ENCODE data around the gene PIK3R6. TPM values are rescaled to one million over a fixed set of nuclear protein-coding genes. Genes with fewer than 3 reads are reported as not detected.
A peak's percentile ranks its signal among the peaks of the same experiment; 100 is the strongest.

PIK3R6 gene
- total and polyA plus RNA-seq, 4 experiments from 2014 or later: 0.13 to 0.47 (median 0.21) TPM

DNA sequence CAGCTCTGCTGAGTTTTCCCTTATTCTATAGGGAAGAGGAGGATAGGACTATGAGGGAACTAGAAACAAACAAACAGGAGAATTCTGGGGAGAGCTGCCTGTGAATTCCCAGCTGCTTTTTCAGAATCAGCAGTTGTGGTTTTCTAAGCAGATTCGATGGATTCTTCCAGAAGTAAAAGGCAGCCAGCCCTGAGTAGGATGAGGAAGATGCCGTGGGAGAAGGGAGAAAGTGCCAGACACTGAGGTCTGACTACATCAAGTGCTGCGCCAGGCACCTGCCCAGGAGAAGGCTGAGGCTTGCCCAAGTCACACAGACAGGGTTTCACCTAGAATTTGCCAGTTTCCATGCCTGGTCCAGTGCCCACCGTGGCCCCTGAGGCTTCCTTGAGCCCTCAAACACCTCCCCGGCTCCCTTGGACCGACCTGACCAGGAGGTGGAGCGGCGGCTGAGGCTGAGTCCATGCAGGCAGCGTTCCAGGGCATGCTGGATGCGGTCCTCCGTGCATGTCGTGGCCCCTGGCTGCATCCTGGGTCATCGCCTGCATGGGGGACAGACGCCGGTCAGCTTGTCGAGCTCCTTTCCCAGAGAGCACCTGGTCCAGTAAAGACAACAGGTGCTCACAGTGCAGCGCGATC lies 43.6 kb upstream of the PIK3R6 start:
- Mint-ChIP-seq H3K27me3 (no peaks in the 10 kb centered on the region), H3K4me1 (peaks cover 12 to 26% (median 16%) of the 10 kb centered on the region in 4 donors), H3K27ac (peak overlapping the region in 4 of 7 donors; percentile 48 to 60 (median 54)), H3K4me3 (no peak overlapping the region), H3K36me3 (peaks cover 45 to 62% of the 10 kb centered on the region in 2 donors), H3K9me3 (no peaks in the 10 kb centered on the region)
- Histone ChIP-seq H3K36me3 (ENCODE audit: insufficient read depth, low read length) (peaks cover 48% of the 10 kb centered on the region), H3K27me3 (ENCODE audit: insufficient read depth, low read length) (no peaks in the 10 kb centered on the region), H3K4me1 (ENCODE audit: insufficient read depth, low read length) (no peaks in the 10 kb centered on the region), H3K4me3 (ENCODE audit: low read length in 2 of 2) (no peak overlapping the region), H3K9me3 (ENCODE audit: control insufficient read depth in 1 of 2, low read length in 2 of 2) (no peaks in the 10 kb centered on the region), H3K27ac (ENCODE audit: low read depth, low read length) (no peak overlapping the region)
- ChIA-PET POLR2A (ENCODE audit: partially characterized antibody) (interaction anchor here (1.2 to 1.5 kb wide), 2 partner anchors 11 to 43 kb away, joined by 3 to 5 read pairs; no protein-coding TSS in a partner anchor), CTCF (ENCODE audit: partially characterized antibody) (interaction anchor here (1.8 to 1.9 kb wide), 2 partner anchors 12 to 87 kb away, joined by 8 to 9 read pairs; no protein-coding TSS in a partner anchor)
- intact Hi-C loops (cut with micrococcal nuclease): no loop called here
- DNase-seq: no peak

DNA sequence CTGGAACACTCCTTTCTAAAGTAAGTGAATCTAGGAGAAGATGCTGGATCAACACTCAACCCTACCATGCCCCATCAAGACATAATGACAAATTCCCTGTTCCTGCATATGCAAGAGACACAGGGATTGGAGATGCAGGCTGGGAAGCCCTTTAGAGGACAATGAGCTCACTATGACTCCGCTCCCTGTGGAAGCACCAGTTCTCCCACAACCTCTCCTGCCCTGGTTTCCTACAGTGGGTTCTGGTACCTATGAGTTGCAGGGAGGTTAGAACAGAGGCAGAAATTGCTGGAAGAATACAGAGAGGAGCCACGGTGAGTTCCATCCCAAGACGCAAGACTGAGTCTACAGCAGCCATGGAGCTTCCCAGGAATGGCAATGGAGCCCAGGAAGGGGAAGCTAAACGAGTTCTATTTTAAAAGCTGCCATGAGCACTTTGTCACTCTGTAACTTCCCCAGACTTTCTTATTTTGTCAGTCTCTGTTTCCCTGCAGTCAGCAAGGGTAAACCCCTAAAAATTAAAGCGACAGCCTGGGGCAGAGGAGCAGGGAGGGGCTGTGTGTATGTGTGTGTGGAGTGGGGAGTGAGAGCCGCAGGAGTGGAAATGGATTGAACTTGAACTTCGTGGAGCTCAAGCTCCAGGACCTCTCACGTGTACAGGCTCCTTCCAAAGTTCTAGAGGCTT lies 42.3 kb upstream of the PIK3R6 start:
- intact Hi-C loops (cut with micrococcal nuclease): no loop called here
- Histone ChIP-seq H3K9me3 (ENCODE audit: control insufficient read depth in 1 of 2, low read length in 2 of 2) (no peaks in the 10 kb centered on the region), H3K4me3 (ENCODE audit: low read length in 2 of 2) (no peak overlapping the region), H3K27me3 (ENCODE audit: insufficient read depth, low read length) (no peaks in the 10 kb centered on the region), H3K36me3 (ENCODE audit: insufficient read depth, low read length) (peaks cover 58% of the 10 kb centered on the region), H3K27ac (ENCODE audit: low read depth, low read length) (no peak overlapping the region), H3K4me1 (ENCODE audit: insufficient read depth, low read length) (no peaks in the 10 kb centered on the region)
- Mint-ChIP-seq H3K27me3 (no peaks in the 10 kb centered on the region), H3K4me1 (peaks cover 11 to 29% (median 18%) of the 10 kb centered on the region in 4 donors), H3K36me3 (peaks cover 53 to 69% of the 10 kb centered on the region in 2 donors), H3K27ac (peak overlapping the region in 3 of 7 donors; percentile 19 to 68 (median 48)), H3K9me3 (no peaks in the 10 kb centered on the region), H3K4me3 (no peak overlapping the region)
- no peak for DNase-seq
- CTCF ChIA-PET (ENCODE audit: partially characterized antibody): interaction anchor here (1.8 to 1.9 kb wide), 2 partner anchors 10 to 89 kb away, joined by 8 to 9 read pairs; no protein-coding TSS in a partner anchor
- POLR2A ChIA-PET (ENCODE audit: partially characterized antibody): interaction anchor here (0.6 to 1.3 kb wide), 2 partner anchors 44 to 62 kb away, joined by 3 read pairs; no protein-coding TSS in a partner anchor

DNA sequence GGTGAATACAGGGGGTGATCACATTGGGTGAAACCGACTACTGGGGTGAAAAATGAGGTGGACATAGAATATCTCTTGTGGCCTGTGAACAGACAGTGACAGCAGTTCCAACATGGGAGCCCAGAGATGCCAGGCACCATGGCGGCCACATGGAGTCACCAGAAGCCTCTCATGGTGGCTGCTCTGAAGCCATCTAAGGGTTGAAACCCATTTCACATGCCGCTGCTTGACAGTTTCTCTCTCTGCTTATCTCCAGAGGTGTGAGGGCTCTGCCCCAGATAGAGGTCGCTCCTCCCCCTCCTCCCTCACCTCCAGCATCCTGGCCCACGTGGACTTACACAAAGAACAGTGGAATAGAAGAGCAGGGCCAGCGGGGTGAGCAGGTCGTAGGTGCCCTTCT lies 37.9 kb upstream of the PIK3R6 start:
- peaks cover 54 to 72% of the 10 kb centered on the region in 2 donors for H3K36me3 Mint-ChIP-seq
- H3K27me3 ChIP-seq (ENCODE audit: insufficient read depth, low read length): no peaks in the 10 kb centered on the region
- peaks cover 18 to 35% (median 25%) of the 10 kb centered on the region in 4 donors for H3K4me1 Mint-ChIP-seq
- peak overlapping the region; percentile 54 to 93 (median 84) for H3K27ac Mint-ChIP-seq
- H3K4me3 Mint-ChIP-seq: no peak overlapping the region
- CTCF ChIA-PET (ENCODE audit: partially characterized antibody): interaction anchor here (1.2 kb wide), 1 partner anchor 71 kb away, joined by 3 read pairs; no protein-coding TSS in a partner anchor
- H3K9me3 ChIP-seq (ENCODE audit: control insufficient read depth in 1 of 2, low read length in 2 of 2): no peaks in the 10 kb centered on the region
- DNase-seq: no peak
- H3K9me3 Mint-ChIP-seq: no peaks in the 10 kb centered on the region
- H3K4me3 ChIP-seq (ENCODE audit: low read length in 2 of 2): no peak overlapping the region
- no peaks in the 10 kb centered on the region for H3K27me3 Mint-ChIP-seq
- no peak overlapping the region for H3K27ac ChIP-seq (ENCODE audit: low read depth, low read length)
- H3K4me1 ChIP-seq (ENCODE audit: insufficient read depth, low read length): peaks cover 16% of the 10 kb centered on the region
- POLR2A ChIA-PET (ENCODE audit: partially characterized antibody): no interaction called here
- peaks cover 52% of the 10 kb centered on the region for H3K36me3 ChIP-seq (ENCODE audit: insufficient read depth, low read length)
- intact Hi-C loops (cut with micrococcal nuclease): no loop called here

DNA sequence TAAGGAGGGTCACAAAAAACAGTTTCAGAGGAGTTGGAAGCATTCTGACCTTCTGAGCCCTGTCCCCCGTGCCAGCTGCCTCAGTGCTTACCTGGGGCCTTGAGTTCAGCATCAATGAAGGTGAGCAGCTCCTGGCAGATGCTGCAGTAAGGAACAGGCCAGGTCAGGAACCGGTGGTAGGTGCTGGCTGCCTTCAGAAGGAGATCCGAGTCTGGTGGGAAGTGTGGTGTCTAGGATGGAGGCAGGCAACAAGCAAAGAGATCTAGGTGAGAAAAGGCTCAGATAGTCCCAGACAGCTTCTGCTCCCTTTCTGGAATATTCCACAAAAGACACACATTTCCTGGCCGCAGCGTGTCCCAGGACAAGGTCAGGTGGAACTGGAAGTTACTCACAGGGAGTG lies 37.2 kb upstream of the PIK3R6 start:
- Mint-ChIP-seq H3K9me3 (no peaks in the 10 kb centered on the region), H3K36me3 (peaks cover 51 to 72% of the 10 kb centered on the region in 2 donors), H3K27me3 (no peaks in the 10 kb centered on the region), H3K4me1 (peaks cover 23 to 41% (median 31%) of the 10 kb centered on the region in 4 donors), H3K27ac (peak overlapping the region; percentile 57 to 89 (median 77)), H3K4me3 (no peak overlapping the region)
- ChIA-PET CTCF (ENCODE audit: partially characterized antibody) (interaction anchor here (1.2 kb wide), 1 partner anchor 70 kb away, joined by 3 read pairs; no protein-coding TSS in a partner anchor), POLR2A (ENCODE audit: partially characterized antibody) (no interaction called here)
- no peak overlapping the region for H3K27ac ChIP-seq (ENCODE audit: low read depth, low read length)
- H3K4me3 ChIP-seq (ENCODE audit: low read length in 2 of 2): no peak overlapping the region
- H3K27me3 ChIP-seq (ENCODE audit: insufficient read depth, low read length): no peaks in the 10 kb centered on the region
- DNase-seq: no peak
- H3K9me3 ChIP-seq (ENCODE audit: control insufficient read depth in 1 of 2, low read length in 2 of 2): no peaks in the 10 kb centered on the region
- intact Hi-C loops (cut with micrococcal nuclease): no loop called here
- peaks cover 23% of the 10 kb centered on the region for H3K4me1 ChIP-seq (ENCODE audit: insufficient read depth, low read length)
- peaks cover 45% of the 10 kb centered on the region for H3K36me3 ChIP-seq (ENCODE audit: insufficient read depth, low read length)

DNA sequence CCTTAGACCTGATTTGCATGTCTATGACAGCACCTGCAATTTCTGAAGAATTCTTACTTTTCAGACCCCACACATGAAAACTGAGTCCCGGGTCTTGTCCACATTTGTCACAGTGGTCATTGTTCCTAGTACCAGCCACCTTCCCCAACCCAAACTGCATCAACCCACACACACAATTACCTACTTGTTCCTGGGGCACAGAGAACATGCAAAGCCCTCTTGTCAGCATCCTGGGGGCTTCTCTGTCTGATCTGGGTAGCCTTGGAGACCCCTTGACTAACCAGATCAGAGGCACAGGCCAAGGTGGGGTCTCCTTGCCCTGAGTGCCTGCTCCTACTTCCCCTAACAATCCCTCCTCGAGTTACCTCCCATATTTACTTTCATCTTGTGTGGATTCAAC lies 36.7 kb upstream of the PIK3R6 start:
- peaks cover 0 to under 1% (median 0%) of the 10 kb centered on the region in 8 donors for H3K9me3 Mint-ChIP-seq
- H3K4me3 Mint-ChIP-seq: no peak overlapping the region
- no peak overlapping the region for H3K27ac ChIP-seq (ENCODE audit: low read depth, low read length)
- intact Hi-C loops (cut with micrococcal nuclease): no loop called here
- no peak overlapping the region for H3K4me3 ChIP-seq (ENCODE audit: low read length in 2 of 2)
- H3K36me3 ChIP-seq (ENCODE audit: insufficient read depth, low read length): peaks cover 41% of the 10 kb centered on the region
- H3K9me3 ChIP-seq (ENCODE audit: control insufficient read depth in 1 of 2, low read length in 2 of 2): no peaks in the 10 kb centered on the region
- H3K27ac Mint-ChIP-seq: peak overlapping the region; percentile 57 to 89 (median 77)
- CTCF ChIA-PET (ENCODE audit: partially characterized antibody): interaction anchor here (1.2 kb wide), 1 partner anchor 70 kb away, joined by 3 read pairs; no protein-coding TSS in a partner anchor
- H3K27me3 ChIP-seq (ENCODE audit: insufficient read depth, low read length): no peaks in the 10 kb centered on the region
- POLR2A ChIA-PET (ENCODE audit: partially characterized antibody): no interaction called here
- DNase-seq: no peak
- H3K27me3 Mint-ChIP-seq: no peaks in the 10 kb centered on the region
- peaks cover 26 to 46% (median 34%) of the 10 kb centered on the region in 4 donors for H3K4me1 Mint-ChIP-seq
- peaks cover 49 to 70% of the 10 kb centered on the region in 2 donors for H3K36me3 Mint-ChIP-seq
- peaks cover 28% of the 10 kb centered on the region for H3K4me1 ChIP-seq (ENCODE audit: insufficient read depth, low read length)

DNA sequence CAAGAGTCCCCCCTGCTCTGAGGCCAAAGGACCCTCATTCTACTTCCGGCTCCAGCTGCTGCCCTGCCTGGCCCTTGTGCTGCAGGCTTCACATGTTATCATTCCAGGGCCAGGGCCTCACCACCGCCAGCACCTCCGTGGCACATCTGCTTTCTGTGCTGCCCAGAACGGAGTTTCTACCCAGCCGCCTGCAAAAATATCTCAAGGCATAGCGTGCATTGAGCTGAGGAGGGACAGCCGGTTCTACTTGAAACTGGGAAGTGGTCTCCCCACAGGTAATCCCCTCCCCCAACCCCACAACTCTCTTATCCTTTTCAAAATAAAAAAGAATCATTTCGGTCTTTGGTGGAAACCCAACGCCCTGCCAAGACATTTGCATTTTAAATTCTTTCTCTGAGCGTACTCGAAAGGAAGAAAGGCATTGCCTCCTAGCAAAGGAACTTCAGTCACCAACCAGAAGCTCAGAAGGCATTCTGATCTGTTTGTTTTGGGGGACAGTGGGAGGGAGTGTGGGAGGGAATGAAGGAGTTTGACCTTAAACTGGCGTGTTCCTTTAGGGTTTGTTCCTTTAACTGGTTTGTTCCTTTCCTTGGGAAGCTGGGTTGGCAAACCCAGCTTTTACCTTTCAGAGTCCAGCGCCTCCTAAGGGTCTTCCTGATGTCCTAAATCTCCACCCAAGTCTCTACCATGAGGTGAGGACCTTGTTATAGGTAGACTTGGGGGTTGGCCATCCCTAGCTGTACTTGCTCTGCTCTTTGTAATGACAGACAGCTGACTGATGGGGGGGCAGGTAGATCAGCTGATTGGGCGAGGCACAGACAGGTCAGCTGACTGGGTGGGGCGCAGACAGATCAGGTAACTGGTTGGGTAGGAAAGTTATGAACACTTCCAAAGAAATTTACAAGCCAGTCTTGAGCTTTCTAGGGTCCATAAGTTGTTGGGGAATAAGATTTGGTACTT lies 33.4 kb upstream of the PIK3R6 start:
- no peak for DNase-seq
- no peaks in the 10 kb centered on the region for H3K27me3 Mint-ChIP-seq
- H3K4me1 ChIP-seq (ENCODE audit: insufficient read depth, low read length): peaks cover 59% of the 10 kb centered on the region
- H3K9me3 ChIP-seq (ENCODE audit: control insufficient read depth in 1 of 2, low read length in 2 of 2): no peaks in the 10 kb centered on the region
- peak overlapping the region; percentile 82 for H3K27ac ChIP-seq (ENCODE audit: low read depth, low read length)
- H3K4me3 ChIP-seq (ENCODE audit: low read length in 2 of 2): no peak overlapping the region
- no peaks in the 10 kb centered on the region for H3K27me3 ChIP-seq (ENCODE audit: insufficient read depth, low read length)
- H3K36me3 Mint-ChIP-seq: peaks cover 62 to 77% of the 10 kb centered on the region in 2 donors
- H3K27ac Mint-ChIP-seq: peak overlapping the region; percentile 96 to 100 (median 98)
- H3K4me3 Mint-ChIP-seq: peak overlapping the region in 6 of 8 donors; percentile 18 to 86 (median 52)
- H3K9me3 Mint-ChIP-seq: peaks cover 0 to 2% (median 0%) of the 10 kb centered on the region in 8 donors
- H3K36me3 ChIP-seq (ENCODE audit: insufficient read depth, low read length): peaks cover 47% of the 10 kb centered on the region
- intact Hi-C loops (cut with micrococcal nuclease): no loop called here
- peaks cover 52 to 75% (median 65%) of the 10 kb centered on the region in 4 donors for H3K4me1 Mint-ChIP-seq
- POLR2A ChIA-PET (ENCODE audit: partially characterized antibody): interaction anchor here (0.8 to 5.9 kb wide), 9 partner anchors 9 to 63 kb away, joined by 3 to 89 read pairs (median 5); partner anchors contain the start of gene PIK3R5
- CTCF ChIA-PET (ENCODE audit: partially characterized antibody): interaction anchor here (0.8 to 5.7 kb wide), 10 partner anchors 12 to 154 kb away, joined by 3 to 39 read pairs (median 5); partner anchors contain the start of gene PIK3R5
